Suppressor macrophage (primary cell): ENCODE results near the gene FGF5.

Source experiments
- DNase-seq, 4 experiments: peaks; one replicate each; pipeline ENCODE4 v3.0.0-alpha.2; 2020 to 2022

Gene FGF5

GRCh38 chr4:80340036-80340435 lies 73.6 kb downstream of the FGF5 start:
- no peak for DNase-seq
